ENCODE results near the gene PGM2L1. TPM values are rescaled to one million over a fixed set of nuclear protein-coding genes. Genes with fewer than 3 reads are reported as not detected.

The PGM2L1 gene
- total and polyA plus RNA-seq, 5 donors from 2014 or later, result 5.9 to 16.8 (median 7.3) TPM

GRCh38 chr11:74355626-74356025, 42.6 kb downstream of the PGM2L1 start:
- no peaks in the 10 kb centered on the region for H3K27me3 Mint-ChIP-seq
- peaks cover 0 to 3% (median 0%) of the 10 kb centered on the region in 7 donors for H3K9me3 Mint-ChIP-seq
- Histone ChIP-seq H3K4me3 (ENCODE audit: low read depth, low read length) (no peak overlapping the region), H3K9me3 (ENCODE audit: control insufficient read depth in 2 of 2, low read length in 2 of 2) (no peaks in the 10 kb centered on the region), H3K4me1 (ENCODE audit: control insufficient read depth, insufficient read depth, low read length, poor library complexity, severe bottlenecking) (no peaks in the 10 kb centered on the region), H3K36me3 (ENCODE audit: control insufficient read depth, insufficient read depth, low read length) (peaks cover 33% of the 10 kb centered on the region), H3K27ac (ENCODE audit: insufficient read depth, low read length, poor library complexity, severe bottlenecking) (no peak overlapping the region), H3K27me3 (ENCODE audit: control insufficient read depth, insufficient read depth, low read length) (no peaks in the 10 kb centered on the region)
- ATAC-seq (ENCODE audit: low read depth in 2 of 2) (no peak), DNase-seq (no peak)
- peaks cover 0 to 2% (median 0%) of the 10 kb centered on the region in 4 donors for H3K4me1 Mint-ChIP-seq
- no peak overlapping the region for H3K4me3 Mint-ChIP-seq
- no peak overlapping the region for H3K27ac Mint-ChIP-seq
- H3K36me3 Mint-ChIP-seq, result peaks cover 58% of the 10 kb centered on the region

GRCh38 chr11:74354036-74354435, 44.2 kb downstream of the PGM2L1 start:
- H3K9me3 ChIP-seq (ENCODE audit: control insufficient read depth in 2 of 2, low read length in 2 of 2), result no peaks in the 10 kb centered on the region
- DNase-seq (no peak), ATAC-seq (ENCODE audit: low read depth in 2 of 2) (no peak)
- H3K36me3 ChIP-seq (ENCODE audit: control insufficient read depth, insufficient read depth, low read length), result peaks cover 25% of the 10 kb centered on the region
- no peak overlapping the region for H3K27ac ChIP-seq (ENCODE audit: insufficient read depth, low read length, poor library complexity, severe bottlenecking)
- Mint-ChIP-seq H3K27me3 (no peaks in the 10 kb centered on the region), H3K27ac (no peak overlapping the region), H3K4me1 (peaks cover 0 to 2% (median 0%) of the 10 kb centered on the region in 4 donors), H3K9me3 (peaks cover 0 to 3% (median 0%) of the 10 kb centered on the region in 7 donors), H3K4me3 (no peak overlapping the region), H3K36me3 (peaks cover 53% of the 10 kb centered on the region)
- no peaks in the 10 kb centered on the region for H3K4me1 ChIP-seq (ENCODE audit: control insufficient read depth, insufficient read depth, low read length, poor library complexity, severe bottlenecking)
- H3K4me3 ChIP-seq (ENCODE audit: low read depth, low read length), result no peak overlapping the region
- H3K27me3 ChIP-seq (ENCODE audit: control insufficient read depth, insufficient read depth, low read length), result no peaks in the 10 kb centered on the region

- Mint-ChIP-seq H3K9me3 (no peaks in the 10 kb centered on the region), H3K4me1 (peaks cover 0 to 5% (median 2%) of the 10 kb centered on the region in 4 donors), H3K36me3 (peaks cover 39% of the 10 kb centered on the region), H3K27ac (no peak overlapping the region), H3K27me3 (no peaks in the 10 kb centered on the region), H3K4me3 (no peak overlapping the region)
- H3K4me3 ChIP-seq (ENCODE audit: low read depth, low read length), result no peak overlapping the region
- no peaks in the 10 kb centered on the region for H3K9me3 ChIP-seq (ENCODE audit: control insufficient read depth in 2 of 2, low read length in 2 of 2)
- H3K27me3 ChIP-seq (ENCODE audit: control insufficient read depth, insufficient read depth, low read length), result no peaks in the 10 kb centered on the region
- no peaks in the 10 kb centered on the region for H3K4me1 ChIP-seq (ENCODE audit: control insufficient read depth, insufficient read depth, low read length, poor library complexity, severe bottlenecking)
- peaks cover 48% of the 10 kb centered on the region for H3K36me3 ChIP-seq (ENCODE audit: control insufficient read depth, insufficient read depth, low read length)
- ATAC-seq (ENCODE audit: low read depth in 2 of 2), result no peak
- no peak for DNase-seq
- H3K27ac ChIP-seq (ENCODE audit: insufficient read depth, low read length, poor library complexity, severe bottlenecking), result no peak overlapping the region
Measured at GRCh38 chr11:74347381-74347780, 50.9 kb downstream of the PGM2L1 start.

GRCh38 chr11:74345420-74345819, 52.8 kb downstream of the PGM2L1 start:
- H3K36me3 ChIP-seq (ENCODE audit: control insufficient read depth, insufficient read depth, low read length), result peaks cover 58% of the 10 kb centered on the region
- H3K4me3 ChIP-seq (ENCODE audit: low read depth, low read length), result no peak overlapping the region
- H3K4me3 Mint-ChIP-seq, result no peak overlapping the region
- DNase-seq (no peak), ATAC-seq (ENCODE audit: low read depth in 2 of 2) (no peak)
- no peak overlapping the region for H3K27ac ChIP-seq (ENCODE audit: insufficient read depth, low read length, poor library complexity, severe bottlenecking)
- H3K4me1 ChIP-seq (ENCODE audit: control insufficient read depth, insufficient read depth, low read length, poor library complexity, severe bottlenecking), result no peaks in the 10 kb centered on the region
- H3K9me3 Mint-ChIP-seq, result no peaks in the 10 kb centered on the region
- no peaks in the 10 kb centered on the region for H3K9me3 ChIP-seq (ENCODE audit: control insufficient read depth in 2 of 2, low read length in 2 of 2)
- H3K4me1 Mint-ChIP-seq, result peaks cover 0 to 5% (median 2%) of the 10 kb centered on the region in 4 donors
- no peak overlapping the region for H3K27ac Mint-ChIP-seq
- H3K36me3 Mint-ChIP-seq, result peaks cover 38% of the 10 kb centered on the region
- H3K27me3 ChIP-seq (ENCODE audit: control insufficient read depth, insufficient read depth, low read length), result no peaks in the 10 kb centered on the region
- no peaks in the 10 kb centered on the region for H3K27me3 Mint-ChIP-seq

- peak in 1 of 2 donors; percentile 18 for ATAC-seq (ENCODE audit: low read depth in 2 of 2)
- peak overlapping the region in 2 of 3 donors; percentile 36 to 39 for H3K27ac Mint-ChIP-seq
- peaks cover 71% of the 10 kb centered on the region for H3K36me3 ChIP-seq (ENCODE audit: control insufficient read depth, insufficient read depth, low read length)
Measured at GRCh38 chr11:74341921-74342320, 56.3 kb downstream of the PGM2L1 start.

GRCh38 chr11:74339619-74340018, 58.6 kb downstream of the PGM2L1 start:
- no peak for ATAC-seq (ENCODE audit: low read depth in 2 of 2)
- peaks cover 61% of the 10 kb centered on the region for H3K36me3 ChIP-seq (ENCODE audit: control insufficient read depth, insufficient read depth, low read length)
- Mint-ChIP-seq H3K4me1 (peaks cover 0 to 2% (median under 1%) of the 10 kb centered on the region in 4 donors), H3K9me3 (no peaks in the 10 kb centered on the region), H3K36me3 (peaks cover 35% of the 10 kb centered on the region), H3K4me3 (no peak overlapping the region), H3K27me3 (no peaks in the 10 kb centered on the region), H3K27ac (no peak overlapping the region)
- H3K9me3 ChIP-seq (ENCODE audit: control insufficient read depth in 2 of 2, low read length in 2 of 2), result no peaks in the 10 kb centered on the region
- no peak overlapping the region for H3K27ac ChIP-seq (ENCODE audit: insufficient read depth, low read length, poor library complexity, severe bottlenecking)
- H3K4me3 ChIP-seq (ENCODE audit: low read depth, low read length), result no peak overlapping the region
- no peak for DNase-seq
- no peaks in the 10 kb centered on the region for H3K4me1 ChIP-seq (ENCODE audit: control insufficient read depth, insufficient read depth, low read length, poor library complexity, severe bottlenecking)
- no peaks in the 10 kb centered on the region for H3K27me3 ChIP-seq (ENCODE audit: control insufficient read depth, insufficient read depth, low read length)

More at GRCh38 chr11:74341921-74342320, 56.3 kb downstream of the PGM2L1 start:
- no peaks in the 10 kb centered on the region for H3K27me3 ChIP-seq (ENCODE audit: control insufficient read depth, insufficient read depth, low read length)
- no peaks in the 10 kb centered on the region for H3K4me1 ChIP-seq (ENCODE audit: control insufficient read depth, insufficient read depth, low read length, poor library complexity, severe bottlenecking)
- H3K36me3 Mint-ChIP-seq, result peaks cover 43% of the 10 kb centered on the region
- no peaks in the 10 kb centered on the region for H3K27me3 Mint-ChIP-seq
- DNase-seq, result peak in 1 of 3 donors; percentile 42
- H3K27ac ChIP-seq (ENCODE audit: insufficient read depth, low read length, poor library complexity, severe bottlenecking), result no peak overlapping the region
- no peaks in the 10 kb centered on the region for H3K9me3 ChIP-seq (ENCODE audit: control insufficient read depth in 2 of 2, low read length in 2 of 2)
- no peak overlapping the region for H3K4me3 Mint-ChIP-seq
- H3K4me1 Mint-ChIP-seq, result peaks cover 0 to 5% (median 2%) of the 10 kb centered on the region in 4 donors
- H3K9me3 Mint-ChIP-seq, result no peaks in the 10 kb centered on the region
- no peak overlapping the region for H3K4me3 ChIP-seq (ENCODE audit: low read depth, low read length)

GRCh38 chr11:74338963-74339362, 59.3 kb downstream of the PGM2L1 start:
- DNase-seq, result no peak
- no peaks in the 10 kb centered on the region for H3K4me1 ChIP-seq (ENCODE audit: control insufficient read depth, insufficient read depth, low read length, poor library complexity, severe bottlenecking)
- Mint-ChIP-seq H3K27ac (no peak overlapping the region), H3K27me3 (no peaks in the 10 kb centered on the region), H3K4me3 (no peak overlapping the region), H3K36me3 (peaks cover 29% of the 10 kb centered on the region), H3K9me3 (no peaks in the 10 kb centered on the region), H3K4me1 (peaks cover 0 to 2% (median 0%) of the 10 kb centered on the region in 4 donors)
- peaks cover 64% of the 10 kb centered on the region for H3K36me3 ChIP-seq (ENCODE audit: control insufficient read depth, insufficient read depth, low read length)
- no peak for ATAC-seq (ENCODE audit: low read depth in 2 of 2)
- no peak overlapping the region for H3K4me3 ChIP-seq (ENCODE audit: low read depth, low read length)
- no peaks in the 10 kb centered on the region for H3K27me3 ChIP-seq (ENCODE audit: control insufficient read depth, insufficient read depth, low read length)
- no peaks in the 10 kb centered on the region for H3K9me3 ChIP-seq (ENCODE audit: control insufficient read depth in 2 of 2, low read length in 2 of 2)
- no peak overlapping the region for H3K27ac ChIP-seq (ENCODE audit: insufficient read depth, low read length, poor library complexity, severe bottlenecking)

GRCh38 chr11:74333193-74333592, 65.0 kb downstream of the PGM2L1 start:
- Mint-ChIP-seq H3K27me3 (no peaks in the 10 kb centered on the region), H3K9me3 (no peaks in the 10 kb centered on the region), H3K4me1 (peaks cover 0 to 4% (median 0%) of the 10 kb centered on the region in 4 donors), H3K4me3 (no peak overlapping the region), H3K36me3 (peaks cover 12% of the 10 kb centered on the region), H3K27ac (no peak overlapping the region)
- Histone ChIP-seq H3K9me3 (ENCODE audit: control insufficient read depth in 2 of 2, low read length in 2 of 2) (no peaks in the 10 kb centered on the region), H3K27me3 (ENCODE audit: control insufficient read depth, insufficient read depth, low read length) (no peaks in the 10 kb centered on the region), H3K27ac (ENCODE audit: insufficient read depth, low read length, poor library complexity, severe bottlenecking) (no peak overlapping the region), H3K36me3 (ENCODE audit: control insufficient read depth, insufficient read depth, low read length) (peaks cover 33% of the 10 kb centered on the region), H3K4me3 (ENCODE audit: low read depth, low read length) (no peak overlapping the region), H3K4me1 (ENCODE audit: control insufficient read depth, insufficient read depth, low read length, poor library complexity, severe bottlenecking) (no peaks in the 10 kb centered on the region)
- DNase-seq (no peak), ATAC-seq (ENCODE audit: low read depth in 2 of 2) (no peak)
